Calu3 (cell line): Measurements from ENCODE around the gene SCAMP4. TPM values are rescaled to one million over a fixed set of nuclear protein-coding genes. Genes with fewer than 3 reads are reported as not detected.

Experiments used
- BruUV-seq: library from RNA; stranded (reverse); fragments of 400-500 nt; replicated peaks from 2 replicates; lab custom pipeline; 2021; lab: Mats Ljungman, UMichigan
- CTCF ChIA-PET: fragments of 300-600 bp; sonication (Branson Sonifier 250); formaldehyde crosslinking; loops from one replicate; lab custom pipeline; 2022; ENCODE audit warnings: antibody characterized with exemption; lab: Charles Lee
- DNase-seq: peaks from one replicate; pipeline ENCODE4 v3.0.0; 2022
- H3K27ac Mint-ChIP-seq: one replicate; pipeline ENCODE4 v1.8.0; 2022; ENCODE audit warnings: mixed read lengths; ENCODE audit not compliant: unreplicated experiment
- H3K27me3 Mint-ChIP-seq: one replicate; pipeline ENCODE4 v1.8.0; 2022; ENCODE audit warnings: mixed read lengths; ENCODE audit not compliant: unreplicated experiment
- H3K36me3 Mint-ChIP-seq: one replicate; pipeline ENCODE4 v1.8.0; 2022; ENCODE audit warnings: mild to moderate bottlenecking, moderate library complexity, mixed read lengths; ENCODE audit not compliant: insufficient read depth, unreplicated experiment
- H3K4me1 Mint-ChIP-seq: one replicate; pipeline ENCODE4 v1.8.0; 2022; ENCODE audit warnings: mild to moderate bottlenecking, low read depth, mixed read lengths; ENCODE audit not compliant: unreplicated experiment
- H3K4me3 Mint-ChIP-seq: one replicate; pipeline ENCODE4 v1.8.0; 2022; ENCODE audit warnings: mild to moderate bottlenecking, low read depth, moderate library complexity, mixed read lengths; ENCODE audit not compliant: unreplicated experiment
- H3K9me3 Mint-ChIP-seq: one replicate; pipeline ENCODE4 v1.8.0; 2022; ENCODE audit warnings: low read depth, mixed read lengths; ENCODE audit not compliant: unreplicated experiment
- intact Hi-C: fragments of 100-400 bp; cut with micrococcal nuclease; formaldehyde crosslinking; loops from one replicate; pipeline ENCODE4 v1.10.0; 2022; ENCODE audit not compliant: unreplicated experiment
- total RNA-seq: library from RNA; stranded (reverse); gene quantifications from 2 replicates; pipeline ENCODE4 v1.2.3, GENCODE V29; 2022
- TF ChIP-seq, protein P1 (sequence below): fragments of 200-600 bp; IDR thresholded peaks from one replicate; pipeline ENCODE4 v1.8.0; 2022; ENCODE audit warnings: antibody characterized with exemption; ENCODE audit not compliant: unreplicated experiment

The SCAMP4 gene
- total RNA-seq, 1 experiment from 2014 or later, result 64.2 TPM

DNA sequence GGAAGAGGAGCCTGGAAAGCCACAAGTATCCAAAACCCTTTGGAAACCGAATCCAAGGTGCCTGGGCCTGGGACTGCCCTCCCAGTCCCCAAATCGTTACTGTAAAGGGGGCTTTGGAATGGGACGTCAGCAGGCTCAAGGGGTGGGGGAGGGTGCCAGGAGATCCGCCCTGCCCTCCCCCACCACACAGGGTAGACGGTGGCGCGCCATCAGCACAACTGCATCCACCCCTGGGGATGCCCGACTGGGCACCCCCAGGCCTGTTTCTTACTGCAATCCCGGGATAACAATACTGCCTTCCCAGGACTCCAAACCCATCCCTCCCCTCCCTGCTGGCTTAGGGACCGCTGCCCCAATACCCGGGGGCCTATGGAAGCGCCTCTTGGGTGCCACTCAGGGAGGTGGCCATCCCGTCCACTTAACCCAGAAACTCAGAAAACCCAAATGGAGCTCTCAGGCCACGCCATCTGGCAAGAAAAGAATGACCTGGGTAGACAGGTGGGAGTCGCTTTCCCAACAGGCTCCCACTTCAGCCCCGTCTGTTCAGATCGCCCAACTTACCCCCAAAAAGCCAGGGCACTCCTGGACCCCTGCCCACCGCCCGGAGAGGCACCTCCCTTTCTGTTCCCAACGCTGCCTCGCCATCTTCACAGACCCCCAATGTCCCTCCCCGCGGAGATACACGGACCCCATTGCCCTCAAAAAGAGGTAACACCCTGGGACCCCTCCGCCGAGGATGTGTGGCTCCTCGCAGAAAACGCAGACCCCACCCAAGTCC is 44.2 kb upstream of the SCAMP4 start:
- BruUV-seq, result no TSS peak
- no peaks in the 10 kb centered on the region for H3K4me1 Mint-ChIP-seq
- H3K36me3 Mint-ChIP-seq, result peaks cover 41% of the 10 kb centered on the region
- H3K27ac Mint-ChIP-seq, result peak overlapping the region; percentile 86
- H3K4me3 Mint-ChIP-seq, result peak overlapping the region; percentile 83
- no peak for DNase-seq
- H3K27me3 Mint-ChIP-seq, result no peaks in the 10 kb centered on the region
- TF ChIP-seq, protein P1, sequence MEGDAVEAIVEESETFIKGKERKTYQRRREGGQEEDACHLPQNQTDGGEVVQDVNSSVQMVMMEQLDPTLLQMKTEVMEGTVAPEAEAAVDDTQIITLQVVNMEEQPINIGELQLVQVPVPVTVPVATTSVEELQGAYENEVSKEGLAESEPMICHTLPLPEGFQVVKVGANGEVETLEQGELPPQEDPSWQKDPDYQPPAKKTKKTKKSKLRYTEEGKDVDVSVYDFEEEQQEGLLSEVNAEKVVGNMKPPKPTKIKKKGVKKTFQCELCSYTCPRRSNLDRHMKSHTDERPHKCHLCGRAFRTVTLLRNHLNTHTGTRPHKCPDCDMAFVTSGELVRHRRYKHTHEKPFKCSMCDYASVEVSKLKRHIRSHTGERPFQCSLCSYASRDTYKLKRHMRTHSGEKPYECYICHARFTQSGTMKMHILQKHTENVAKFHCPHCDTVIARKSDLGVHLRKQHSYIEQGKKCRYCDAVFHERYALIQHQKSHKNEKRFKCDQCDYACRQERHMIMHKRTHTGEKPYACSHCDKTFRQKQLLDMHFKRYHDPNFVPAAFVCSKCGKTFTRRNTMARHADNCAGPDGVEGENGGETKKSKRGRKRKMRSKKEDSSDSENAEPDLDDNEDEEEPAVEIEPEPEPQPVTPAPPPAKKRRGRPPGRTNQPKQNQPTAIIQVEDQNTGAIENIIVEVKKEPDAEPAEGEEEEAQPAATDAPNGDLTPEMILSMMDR, result no peak
- intact Hi-C loops, result no loop called here
- CTCF ChIA-PET, result no interaction called here
- no peaks in the 10 kb centered on the region for H3K9me3 Mint-ChIP-seq

DNA sequence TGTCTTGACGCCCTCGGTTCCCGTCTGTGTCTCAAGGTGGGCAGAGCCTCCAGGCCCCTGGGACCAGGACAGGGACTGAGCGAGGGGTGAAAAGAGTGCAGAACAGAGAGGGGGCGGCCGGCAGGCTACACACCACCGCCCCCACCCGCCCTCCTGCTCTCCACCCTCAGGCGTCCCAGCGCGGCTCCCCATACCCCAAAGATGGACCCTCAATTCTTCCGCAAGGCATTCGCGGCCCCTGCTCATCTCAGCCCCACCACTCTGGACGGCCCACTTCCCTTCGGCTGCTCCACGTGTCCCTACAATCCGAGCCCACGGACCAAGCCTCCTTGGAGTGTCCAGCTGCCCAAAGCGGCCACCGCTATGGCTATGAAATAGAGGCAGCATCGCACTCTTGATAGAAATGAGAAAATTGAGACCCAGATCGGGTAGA is 43.6 kb upstream of the SCAMP4 start:
- no TSS peak for BruUV-seq

DNA sequence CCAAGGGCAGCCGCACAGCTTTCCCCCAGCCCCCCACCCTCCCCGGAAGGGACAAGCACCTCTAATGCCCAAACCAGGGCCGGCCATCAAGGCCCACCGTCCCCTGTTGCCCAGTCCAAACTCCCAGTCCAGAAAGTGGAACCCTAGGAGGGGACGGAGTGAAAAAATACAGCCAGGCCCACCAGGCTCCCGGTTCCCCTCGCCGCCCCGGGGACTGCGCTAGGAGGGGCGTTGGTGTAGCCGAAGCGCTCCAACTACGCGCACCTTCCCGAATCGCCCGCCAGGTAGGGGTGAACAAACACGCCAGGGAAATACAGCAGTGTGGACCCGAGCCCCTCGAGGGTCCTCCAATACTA is 43.2 kb upstream of the SCAMP4 start:
- no TSS peak for BruUV-seq
- Mint-ChIP-seq H3K4me1 (no peaks in the 10 kb centered on the region), H3K36me3 (peaks cover 36% of the 10 kb centered on the region), H3K27me3 (no peaks in the 10 kb centered on the region), H3K27ac (peak overlapping the region; percentile 86), H3K9me3 (no peaks in the 10 kb centered on the region), H3K4me3 (peak overlapping the region; percentile 83)
- intact Hi-C loops, result no loop called here
- no peak for DNase-seq
- TF ChIP-seq, protein P1, result no peak
- CTCF ChIA-PET, result no interaction called here

More for the DNA sequence above, 43.6 kb upstream of the SCAMP4 start:
- peak overlapping the region; percentile 83 for H3K4me3 Mint-ChIP-seq
- TF ChIP-seq, protein P1, result no peak
- intact Hi-C loops, result no loop called here
- H3K4me1 Mint-ChIP-seq, result no peaks in the 10 kb centered on the region
- CTCF ChIA-PET, result no interaction called here
- H3K27me3 Mint-ChIP-seq, result no peaks in the 10 kb centered on the region
- peak overlapping the region; percentile 86 for H3K27ac Mint-ChIP-seq
- no peak for DNase-seq
- H3K9me3 Mint-ChIP-seq, result no peaks in the 10 kb centered on the region
- H3K36me3 Mint-ChIP-seq, result peaks cover 36% of the 10 kb centered on the region

DNA sequence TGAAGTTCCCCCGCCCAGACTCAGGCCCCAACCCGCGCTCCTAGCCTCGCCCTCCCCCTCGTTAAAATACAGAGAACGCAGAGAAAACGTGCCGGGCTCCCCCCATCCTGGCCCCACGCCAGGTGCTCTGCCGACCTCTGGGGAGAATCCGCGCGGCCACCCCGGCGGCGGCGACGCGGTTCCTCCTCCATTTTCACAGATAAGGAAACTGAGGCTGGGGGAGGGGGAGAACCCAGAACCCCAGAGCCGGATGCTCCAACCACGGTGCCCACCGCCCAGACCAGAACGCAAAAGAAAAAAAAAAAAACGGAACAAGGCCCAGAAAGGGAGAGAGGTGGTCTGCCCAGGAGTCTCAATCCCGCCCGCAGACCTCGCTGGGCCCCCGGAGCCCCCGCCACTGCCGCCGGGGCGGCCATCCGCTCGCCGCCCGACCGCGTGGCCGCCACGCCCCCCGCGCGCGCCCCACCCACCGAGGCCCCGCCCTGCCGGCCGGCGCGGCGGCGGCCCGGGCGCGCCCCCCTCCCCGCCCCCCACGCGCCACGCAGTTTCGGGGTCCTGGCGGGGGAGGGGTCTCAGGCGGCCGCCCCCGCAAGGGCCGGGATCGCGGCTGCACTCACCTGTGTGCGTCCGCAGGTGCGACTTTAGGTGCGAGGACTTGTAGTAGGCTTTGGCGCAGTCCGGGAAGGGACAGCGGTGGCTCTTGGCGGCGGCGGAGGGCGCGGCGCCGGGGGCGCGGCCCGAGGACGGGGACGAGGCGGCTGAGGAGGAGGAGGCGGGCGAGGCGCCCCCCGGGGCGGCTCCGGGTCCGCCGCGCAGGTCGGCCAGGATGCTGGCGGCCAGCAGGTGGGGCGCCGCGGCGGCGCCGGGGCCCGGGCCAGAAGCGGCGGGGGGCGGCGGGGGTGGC is 42.5 kb upstream of the SCAMP4 start:
- Mint-ChIP-seq H3K36me3 (peaks cover 36% of the 10 kb centered on the region), H3K4me1 (no peaks in the 10 kb centered on the region), H3K4me3 (peak overlapping the region; percentile 83), H3K27ac (peak overlapping the region; percentile 86), H3K9me3 (no peaks in the 10 kb centered on the region), H3K27me3 (no peaks in the 10 kb centered on the region)
- TF ChIP-seq, protein P1, result no peak
- intact Hi-C loops, result no loop called here
- peak; percentile 53 for DNase-seq
- CTCF ChIA-PET, result no interaction called here
- BruUV-seq, result TSS peak; percentile 59
